Osteoblast (primary cell): ENCODE data around the gene CHTF18. TPM values are rescaled to one million over a fixed set of nuclear protein-coding genes. Genes with fewer than 3 reads are reported as not detected.

Experiments
- DNase-seq: peaks from one replicate; pipeline ENCODE4 v3.0.0; 2011; ENCODE audit warnings: low spot score, mixed read lengths; ENCODE audit not compliant: insufficient read length; ENCODE audit errors: missing footprints
- H2AFZ ChIP-seq: 2 replicates; pipeline ENCODE4 v1.6.0; 2011; ENCODE audit warnings: mild to moderate bottlenecking, low read length
- H3K27ac ChIP-seq: 2 replicates; pipeline ENCODE4 v1.5.1; 2011; ENCODE audit warnings: mild to moderate bottlenecking, low read depth, low read length, moderate library complexity
- H3K27me3 ChIP-seq: 2 replicates; pipeline ENCODE4 v1.6.0; 2012; ENCODE audit warnings: mild to moderate bottlenecking, control low read depth, inconsistent platforms, low read length, moderate library complexity; ENCODE audit not compliant: insufficient read depth
- H3K36me3 ChIP-seq: 2 replicates; pipeline ENCODE4 v1.5.1; 2011; ENCODE audit warnings: mild to moderate bottlenecking, low read length, control low read depth, moderate library complexity; ENCODE audit not compliant: insufficient read depth
- H3K4me1 ChIP-seq: 2 replicates; pipeline ENCODE4 v1.5.1; 2011; ENCODE audit warnings: mild to moderate bottlenecking, low read length, control low read depth, moderate library complexity; ENCODE audit not compliant: insufficient read depth
- H3K4me2 ChIP-seq: 2 replicates; pipeline ENCODE4 v1.6.0; 2011; ENCODE audit warnings: mild to moderate bottlenecking, low read length; ENCODE audit not compliant: insufficient read depth
- H3K4me3 ChIP-seq: fragments of 200-600 bp; sonication (generic); 3 replicates; pipeline ENCODE4 v1.5.1; 2012; ENCODE audit warnings: mild to moderate bottlenecking, low read length, inconsistent platforms; ENCODE audit not compliant: insufficient read depth
- H3K79me2 ChIP-seq: 2 replicates; pipeline ENCODE4 v1.6.0; 2012; ENCODE audit warnings: mild to moderate bottlenecking, low read length, control low read depth, inconsistent platforms; ENCODE audit not compliant: insufficient read depth
- H3K9me3 ChIP-seq: 2 replicates; pipeline ENCODE4 v1.5.1; 2011; ENCODE audit warnings: low read depth, low read length, control low read depth
- H4K20me1 ChIP-seq: 2 replicates; pipeline ENCODE4 v1.6.0; 2012; ENCODE audit warnings: mild to moderate bottlenecking, low read length, control low read depth; ENCODE audit not compliant: insufficient read depth
- CTCF ChIP-seq: IDR thresholded peaks from 2 replicates; pipeline ENCODE4 v1.5.1; 2011; ENCODE audit warnings: mild to moderate bottlenecking, low read depth, low read length, moderate library complexity; ENCODE audit errors: extremely low read depth
- total RNA-seq: library from RNA; depleted of rRNA; stranded (reverse); fragments of >200 nt; gene quantifications from 2 replicates; pipeline ENCODE4 v1.2.3, GENCODE V29; 2012

The CHTF18 gene
- total RNA-seq, 1 donor: 3.3 TPM

GRCh38 chr16:797686-798085, 9.3 kb downstream of the CHTF18 start:
- H3K9me3 ChIP-seq: no peaks in the 10 kb centered on the region
- no peak for DNase-seq
- no peak overlapping the region for H2AFZ ChIP-seq
- H3K4me3 ChIP-seq: no peak overlapping the region
- no peaks in the 10 kb centered on the region for H4K20me1 ChIP-seq
- H3K27ac ChIP-seq: no peak overlapping the region
- no peak overlapping the region for H3K4me2 ChIP-seq
- H3K79me2 ChIP-seq: no peaks in the 10 kb centered on the region
- peaks cover 26% of the 10 kb centered on the region for H3K27me3 ChIP-seq
- TF ChIP-seq CTCF: no peak
- H3K36me3 ChIP-seq: no peaks in the 10 kb centered on the region
- no peaks in the 10 kb centered on the region for H3K4me1 ChIP-seq

GRCh38 chr16:798666-799065, 10.2 kb downstream of the CHTF18 start:
- Histone ChIP-seq H4K20me1 (no peaks in the 10 kb centered on the region), H3K27ac (no peak overlapping the region), H2AFZ (no peak overlapping the region), H3K4me3 (no peak overlapping the region), H3K27me3 (peaks cover 34% of the 10 kb centered on the region), H3K36me3 (no peaks in the 10 kb centered on the region), H3K4me2 (no peak overlapping the region), H3K9me3 (no peaks in the 10 kb centered on the region), H3K79me2 (no peaks in the 10 kb centered on the region), H3K4me1 (no peaks in the 10 kb centered on the region)
- no peak for TF ChIP-seq CTCF
- no peak for DNase-seq

DNA sequence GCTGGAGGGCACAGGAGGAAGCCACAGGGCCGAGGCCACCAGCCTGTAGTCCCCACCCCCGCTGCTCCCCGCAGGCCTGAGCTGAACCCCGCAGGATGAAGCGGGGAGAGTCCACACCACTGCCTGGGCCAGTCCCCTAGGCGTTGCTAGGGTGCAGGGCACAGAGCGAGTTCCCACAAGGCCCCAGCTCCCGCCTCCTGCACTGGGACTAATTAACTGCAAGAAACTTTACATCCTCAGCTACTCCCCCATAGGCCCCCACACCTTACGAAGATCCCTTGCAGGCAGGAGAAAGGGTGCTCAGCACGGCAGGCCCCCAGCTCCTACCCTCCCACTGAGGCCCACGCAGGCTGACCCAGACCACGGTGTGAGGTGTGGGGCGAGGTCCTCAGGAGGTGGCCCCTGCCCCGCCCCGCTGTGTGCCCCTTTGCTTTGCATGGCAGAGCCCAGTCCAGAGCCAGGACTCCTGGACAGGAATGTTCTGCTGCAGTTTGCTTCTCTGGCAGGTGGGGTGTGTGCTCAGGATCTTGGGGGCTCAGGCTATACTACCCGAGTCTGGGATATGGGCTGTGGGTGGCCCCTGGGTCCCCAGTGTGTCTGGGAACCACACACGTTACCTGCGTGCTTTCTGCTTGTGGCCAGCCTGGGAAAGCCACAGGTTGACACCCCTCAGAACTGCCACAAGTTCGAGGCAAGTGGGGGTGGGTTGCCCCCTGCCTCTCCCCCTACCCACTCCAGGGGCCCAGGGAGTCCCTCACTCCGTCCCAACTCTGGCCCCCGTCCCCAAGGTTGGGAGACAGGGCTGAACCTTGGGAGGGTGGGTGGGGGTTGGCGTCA, 10.9 kb downstream of the CHTF18 start:
- Histone ChIP-seq H3K27ac (no peak overlapping the region), H3K27me3 (peaks cover 34% of the 10 kb centered on the region), H3K79me2 (no peaks in the 10 kb centered on the region), H3K36me3 (no peaks in the 10 kb centered on the region), H3K4me1 (no peaks in the 10 kb centered on the region), H4K20me1 (no peaks in the 10 kb centered on the region), H3K9me3 (no peaks in the 10 kb centered on the region), H3K4me2 (no peak overlapping the region), H2AFZ (no peak overlapping the region), H3K4me3 (no peak overlapping the region)
- no peak for TF ChIP-seq CTCF
- DNase-seq: no peak

DNA sequence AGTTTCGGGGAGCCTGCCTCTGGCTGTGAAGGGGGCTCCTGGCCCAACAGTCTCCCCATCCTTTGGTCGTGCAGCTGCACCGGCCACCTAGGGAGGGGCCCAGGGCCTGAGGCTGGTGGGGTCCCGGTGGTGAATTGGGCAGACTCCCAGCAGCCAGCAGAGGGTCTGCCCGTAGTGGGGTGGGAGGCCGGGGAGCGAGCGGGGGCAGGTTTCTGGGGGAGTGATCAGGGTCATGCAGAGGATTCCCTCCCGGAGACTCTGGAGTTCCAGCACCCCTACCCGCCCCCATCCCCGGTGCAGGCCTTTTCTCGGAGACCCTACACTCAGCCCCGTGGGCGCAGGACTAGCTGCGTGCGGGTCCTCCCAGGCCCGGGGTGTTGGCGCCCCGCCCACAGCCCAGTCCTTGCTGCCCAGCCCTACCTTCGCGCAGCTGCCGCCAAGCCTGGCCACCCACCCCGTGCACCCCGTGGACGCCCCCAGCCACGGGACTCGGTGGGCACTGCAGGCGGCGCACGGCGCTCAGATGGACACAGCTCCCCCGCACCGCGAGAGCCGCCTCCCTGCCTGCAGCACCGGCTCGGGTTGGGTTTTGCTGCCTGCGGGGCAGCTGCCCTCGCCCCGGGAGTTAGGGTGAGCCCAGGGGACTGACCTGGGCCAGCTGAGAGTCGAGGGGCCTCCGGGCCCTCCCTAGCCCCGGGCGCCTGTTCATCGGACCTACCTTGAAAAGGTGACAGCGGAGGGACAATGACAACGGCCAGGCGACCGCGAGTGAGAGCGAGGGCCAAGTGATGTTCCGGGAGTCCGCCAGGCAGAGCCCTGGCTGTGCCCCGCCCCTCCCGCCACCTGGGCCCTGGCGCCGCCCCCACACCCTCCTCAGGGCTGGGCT, 11.8 kb downstream of the CHTF18 start, which contains the start of gene GNG13:
TSS of gene GNG13 (minus strand) at position 787 of the 886 bp plus-strand sequence. CDS start 1,657 bp downstream, outside the sequence.
- peaks cover 34% of the 10 kb centered on the region for H3K27me3 ChIP-seq
- H3K4me1 ChIP-seq: no peaks in the 10 kb centered on the region
- no peak within 1 kb of the TSS for H2AFZ ChIP-seq
- H3K27ac ChIP-seq: no peak within 1 kb of the TSS
- H3K9me3 ChIP-seq: no peaks in the 10 kb centered on the region
- no peaks in the 10 kb centered on the region for H3K36me3 ChIP-seq
- H3K4me2 ChIP-seq: no peak within 1 kb of the TSS
- TF ChIP-seq CTCF: no peak
- H4K20me1 ChIP-seq: no peaks in the 10 kb centered on the region
- no peak within 1 kb of the TSS for H3K4me3 ChIP-seq
- no peak for DNase-seq
- H3K79me2 ChIP-seq: no peaks in the 10 kb centered on the region
